H1 (cell line): ENCODE measurements around the gene SLC25A52.

Experiments used
- CREB1 ChIP-seq: IDR thresholded peaks from 2 replicates; pipeline ENCODE4 v1.6.1; 2012; ENCODE audit warnings: inconsistent platforms
- EGR1 ChIP-seq: IDR thresholded peaks from 2 replicates; pipeline ENCODE4 v1.6.1; 2011; ENCODE audit warnings: low read depth, low read length, borderline replicate concordance
- POLR2A ChIP-seq, 2 experiments: IDR thresholded peaks; 1 replicate in 1 of 2; 2 replicates in 1 of 2; pipeline ENCODE4 v1.6.1; 2011; ENCODE audit warnings: low read depth in 2 of 2, low read length in 2 of 2, mild to moderate bottlenecking in 2 of 2; ENCODE audit errors: control extremely low read depth in 1 of 2
- RNF2 ChIP-seq: fragments of 200-900, 300-1000 bp; sonication (generic); IDR thresholded peaks from 2 replicates; pipeline ENCODE4 v1.7.1; 2016; ENCODE audit warnings: borderline replicate concordance, low read depth, mild to moderate bottlenecking, antibody characterized with exemption, low read length; ENCODE audit not compliant: poor library complexity, severe bottlenecking; ENCODE audit errors: missing control alignments

GRCh38 chr18:31719363-31720006 lies 41.2 kb downstream of the SLC25A52 start:
- no peak for TF ChIP-seq POLR2A (IDR thresholded peaks at IDR 0.05; ENCODE audit: control extremely low read depth in 1 of 2, low read depth in 2 of 2, low read length in 2 of 2)
- no peak for TF ChIP-seq RNF2
- no peak for TF ChIP-seq EGR1
- no peak for TF ChIP-seq CREB1
